AG09319 (cell line): ENCODE results near the gene TUBB8.

Source experiments
- DNase-seq: peaks from one replicate; pipeline ENCODE4 v3.0.0-alpha.2; 2010; ENCODE audit warnings: low read depth; ENCODE audit errors: extremely low read depth
- TF ChIP-seq, protein P1 (sequence below): IDR thresholded peaks from 2 replicates; pipeline ENCODE4 v1.5.1; 2011; ENCODE audit warnings: low read depth, mild to moderate bottlenecking, inconsistent platforms, low read length, moderate library complexity

The TUBB8 gene

DNA sequence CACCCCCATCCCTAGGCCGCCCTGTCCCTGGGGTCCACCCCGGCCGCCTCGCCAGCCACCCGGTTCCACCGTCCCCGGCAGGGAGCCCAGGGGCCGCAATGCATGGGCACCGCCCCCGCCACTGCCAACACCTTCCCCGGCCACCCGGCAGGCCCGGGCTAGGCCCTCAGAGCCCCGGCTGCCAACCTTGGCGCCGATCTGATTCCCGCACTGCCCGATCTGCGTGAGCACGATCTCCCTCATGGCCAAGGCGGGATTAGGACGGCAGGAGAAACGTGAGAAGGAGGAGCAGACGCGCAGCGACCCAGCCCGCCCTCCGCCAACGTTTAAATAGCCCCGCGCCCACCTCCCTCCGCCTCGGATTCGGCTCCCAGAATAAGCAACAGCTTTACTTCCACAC lies at the start of gene TUBB8:
Gene TUBB8, minus strand, starts transcription at position 301 of the 400 bp plus-strand sequence. Its CDS starts 58 bp downstream, at position 243.
- TF ChIP-seq, protein P1, sequence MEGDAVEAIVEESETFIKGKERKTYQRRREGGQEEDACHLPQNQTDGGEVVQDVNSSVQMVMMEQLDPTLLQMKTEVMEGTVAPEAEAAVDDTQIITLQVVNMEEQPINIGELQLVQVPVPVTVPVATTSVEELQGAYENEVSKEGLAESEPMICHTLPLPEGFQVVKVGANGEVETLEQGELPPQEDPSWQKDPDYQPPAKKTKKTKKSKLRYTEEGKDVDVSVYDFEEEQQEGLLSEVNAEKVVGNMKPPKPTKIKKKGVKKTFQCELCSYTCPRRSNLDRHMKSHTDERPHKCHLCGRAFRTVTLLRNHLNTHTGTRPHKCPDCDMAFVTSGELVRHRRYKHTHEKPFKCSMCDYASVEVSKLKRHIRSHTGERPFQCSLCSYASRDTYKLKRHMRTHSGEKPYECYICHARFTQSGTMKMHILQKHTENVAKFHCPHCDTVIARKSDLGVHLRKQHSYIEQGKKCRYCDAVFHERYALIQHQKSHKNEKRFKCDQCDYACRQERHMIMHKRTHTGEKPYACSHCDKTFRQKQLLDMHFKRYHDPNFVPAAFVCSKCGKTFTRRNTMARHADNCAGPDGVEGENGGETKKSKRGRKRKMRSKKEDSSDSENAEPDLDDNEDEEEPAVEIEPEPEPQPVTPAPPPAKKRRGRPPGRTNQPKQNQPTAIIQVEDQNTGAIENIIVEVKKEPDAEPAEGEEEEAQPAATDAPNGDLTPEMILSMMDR: no peak

GRCh38 chr10:96466-96865 lies 47.4 kb upstream of the TUBB8 start:
- DNase-seq: no peak
- TF ChIP-seq, protein P1: no peak

More for the DNA sequence above, at the start of gene TUBB8:
- DNase-seq: no peak

GRCh38 chr10:95356-96115 lies 46.4 kb upstream of the TUBB8 start:
- no peak for DNase-seq
- TF ChIP-seq, protein P1: no peak

DNA sequence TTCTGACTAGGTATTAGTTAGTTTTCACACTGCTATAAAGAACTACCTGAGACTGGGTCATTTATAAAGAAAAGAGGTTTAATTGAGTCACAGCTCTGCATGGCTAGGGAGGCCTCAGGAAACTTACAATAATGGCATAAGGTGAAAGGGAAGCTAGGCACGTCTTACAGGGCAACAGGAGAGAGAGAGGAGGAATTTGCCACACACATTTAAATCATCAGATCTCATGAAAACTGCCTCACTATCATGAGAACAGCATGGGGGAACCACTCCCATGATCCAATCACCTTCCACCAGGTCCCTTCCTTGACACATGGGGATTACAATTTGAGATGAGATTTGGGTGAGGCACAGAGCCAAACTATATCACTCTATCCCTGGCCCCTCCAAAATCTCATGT lies 45.5 kb upstream of the TUBB8 start:
- TF ChIP-seq, protein P1: no peak
- no peak for DNase-seq

DNA sequence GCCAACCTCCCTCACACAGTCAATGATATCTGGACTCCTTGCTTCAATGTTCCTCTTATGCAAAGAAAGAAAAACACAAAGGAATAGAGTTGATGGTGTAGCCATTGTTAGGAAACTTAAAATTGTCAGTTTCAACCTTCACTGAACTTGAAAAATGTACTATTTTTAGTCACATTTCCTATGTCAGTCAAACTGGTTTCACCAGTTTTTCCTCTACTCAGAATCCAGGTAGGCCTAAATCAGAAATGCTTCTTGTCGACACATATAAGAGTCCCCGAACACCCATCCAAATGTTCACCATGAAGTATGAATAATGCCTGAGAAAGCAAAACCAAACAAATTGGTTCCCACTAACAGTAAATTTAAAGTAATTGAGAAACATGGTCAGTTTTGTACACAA lies 43.8 kb upstream of the TUBB8 start:
- TF ChIP-seq, protein P1: no peak
- DNase-seq: no peak

DNA sequence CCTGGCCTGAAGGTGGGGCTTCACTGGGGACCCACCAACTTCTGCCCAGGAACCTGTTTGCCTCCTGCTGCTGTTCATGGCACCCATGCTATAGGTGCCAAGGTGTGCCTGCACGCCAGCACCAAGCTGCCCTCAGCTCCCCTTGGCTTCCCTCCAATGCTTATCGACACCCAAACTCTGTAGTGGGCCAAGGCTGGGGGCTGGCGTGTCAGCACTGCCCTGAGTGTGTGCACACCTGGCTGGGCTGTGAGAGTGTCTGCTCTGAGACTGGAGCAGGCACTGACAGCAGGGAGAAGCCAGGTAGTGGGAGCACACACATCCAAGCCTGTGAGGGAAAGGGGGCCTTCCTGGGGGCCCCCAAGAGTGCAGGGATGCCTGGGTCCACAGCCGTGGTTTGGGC lies 43.1 kb upstream of the TUBB8 start:
- DNase-seq: no peak
- TF ChIP-seq, protein P1: no peak

GRCh38 chr10:91313-91712 lies 42.2 kb upstream of the TUBB8 start:
- DNase-seq: no peak
- TF ChIP-seq, protein P1: no peak
